NB4 (cell line): Measurements from ENCODE around the gene STK16.

Experiments
- DNase-seq: peaks from one replicate; pipeline ENCODE4 v3.0.0; 2010; ENCODE audit warnings: low read depth
- H3K4me3 ChIP-seq: one replicate; pipeline ENCODE4 v1.5.1; 2011; ENCODE audit warnings: mild to moderate bottlenecking, low read depth, low read length, moderate library complexity
- CTCF ChIP-seq: IDR thresholded peaks from one replicate; pipeline ENCODE4 v1.5.1; 2012; ENCODE audit warnings: low read depth, low read length
- MAX ChIP-seq: IDR thresholded peaks from 2 replicates; pipeline ENCODE4 v1.6.1; 2011; ENCODE audit warnings: low read depth, low read length
- MYC ChIP-seq: IDR thresholded peaks from 2 replicates; pipeline ENCODE4 v1.6.1; 2011; ENCODE audit warnings: low read depth, low read length
- POLR2A ChIP-seq: IDR thresholded peaks from 2 replicates; pipeline ENCODE4 v1.6.1; 2011; ENCODE audit warnings: mild to moderate bottlenecking; ENCODE audit not compliant: insufficient read length; ENCODE audit errors: extremely low read depth

The STK16 gene

GRCh38 chr2:219281588-219281987 is 36.3 kb downstream of the STK16 start:
- no peak for TF ChIP-seq MAX
- H3K4me3 ChIP-seq = no peak overlapping the region
- no peak for DNase-seq

- TF ChIP-seq MYC (no peak), MAX (no peak), CTCF (no peak), POLR2A (no peak)
- no peak for DNase-seq
- H3K4me3 ChIP-seq = no peak overlapping the region
Measured at GRCh38 chr2:219282375-219282774, 37.1 kb downstream of the STK16 start.

- H3K4me3 ChIP-seq = no peak overlapping the region
- no peak for TF ChIP-seq CTCF
- TF ChIP-seq POLR2A = no peak
- DNase-seq = no peak
Measured at GRCh38 chr2:219282943-219283581, 37.8 kb downstream of the STK16 start.

GRCh38 chr2:219284501-219285372 is 39.5 kb downstream of the STK16 start:
- no peak for DNase-seq
- TF ChIP-seq MAX (no peak), MYC (no peak), CTCF (no peak), POLR2A (no peak)
- H3K4me3 ChIP-seq = no peak overlapping the region

GRCh38 chr2:219285373-219285735 is 40.1 kb downstream of the STK16 start:
- no peak for DNase-seq
- TF ChIP-seq MAX (no peak), MYC (no peak), CTCF (no peak), POLR2A (no peak)
- H3K4me3 ChIP-seq = no peak overlapping the region

GRCh38 chr2:219285894-219286425 is 40.7 kb downstream of the STK16 start:
- DNase-seq = no peak
- TF ChIP-seq MYC (no peak), CTCF (no peak), MAX (no peak), POLR2A (no peak)
- H3K4me3 ChIP-seq = no peak overlapping the region
